ENCODE data around the gene RNASE12.

DNA sequence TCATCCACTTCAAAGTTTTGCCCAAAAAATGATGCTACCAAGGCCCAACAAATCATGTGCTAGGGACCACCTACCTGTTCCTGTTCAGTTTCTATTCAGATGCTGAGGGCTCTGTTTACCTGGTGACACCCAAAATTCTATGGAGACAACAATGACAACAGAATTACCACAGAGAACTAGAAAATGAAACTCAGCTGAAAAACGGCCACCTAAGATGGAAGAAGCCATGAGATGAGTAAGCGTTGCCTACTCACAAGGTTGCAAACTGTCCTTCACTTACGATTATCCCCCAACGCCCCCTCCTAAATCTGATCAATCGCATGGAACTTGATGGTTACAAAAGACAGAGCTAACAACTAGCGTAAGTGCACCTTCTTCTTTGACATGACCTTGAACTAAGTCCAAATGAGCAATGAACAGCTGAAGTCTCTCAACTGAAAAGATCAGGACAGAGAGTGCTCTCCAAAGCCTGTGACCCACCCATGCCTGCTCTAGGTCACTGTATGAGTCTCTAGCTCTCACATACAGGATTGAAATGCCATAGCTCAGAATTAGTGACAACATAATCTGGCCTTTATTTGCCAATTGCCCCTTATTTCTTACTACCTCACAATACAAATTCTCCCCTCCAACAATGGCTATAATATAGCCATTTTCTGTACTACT is 3.6 kb downstream of the RNASE12 start, which contains the start of gene RNASE11:
- TF ChIP-seq, protein P1, sequence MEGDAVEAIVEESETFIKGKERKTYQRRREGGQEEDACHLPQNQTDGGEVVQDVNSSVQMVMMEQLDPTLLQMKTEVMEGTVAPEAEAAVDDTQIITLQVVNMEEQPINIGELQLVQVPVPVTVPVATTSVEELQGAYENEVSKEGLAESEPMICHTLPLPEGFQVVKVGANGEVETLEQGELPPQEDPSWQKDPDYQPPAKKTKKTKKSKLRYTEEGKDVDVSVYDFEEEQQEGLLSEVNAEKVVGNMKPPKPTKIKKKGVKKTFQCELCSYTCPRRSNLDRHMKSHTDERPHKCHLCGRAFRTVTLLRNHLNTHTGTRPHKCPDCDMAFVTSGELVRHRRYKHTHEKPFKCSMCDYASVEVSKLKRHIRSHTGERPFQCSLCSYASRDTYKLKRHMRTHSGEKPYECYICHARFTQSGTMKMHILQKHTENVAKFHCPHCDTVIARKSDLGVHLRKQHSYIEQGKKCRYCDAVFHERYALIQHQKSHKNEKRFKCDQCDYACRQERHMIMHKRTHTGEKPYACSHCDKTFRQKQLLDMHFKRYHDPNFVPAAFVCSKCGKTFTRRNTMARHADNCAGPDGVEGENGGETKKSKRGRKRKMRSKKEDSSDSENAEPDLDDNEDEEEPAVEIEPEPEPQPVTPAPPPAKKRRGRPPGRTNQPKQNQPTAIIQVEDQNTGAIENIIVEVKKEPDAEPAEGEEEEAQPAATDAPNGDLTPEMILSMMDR (IDR thresholded peaks at IDR 0.05) = no peak
- TF ChIP-seq EP300 (IDR thresholded peaks at IDR 0.05) (no peak), POLR2A (IDR thresholded peaks at IDR 0.05) (no peak), POLR2AphosphoS5 (IDR thresholded peaks at IDR 0.05) (no peak)

All from sigmoid colon (tissue), 4 donors.